ENCODE results near the gene ASRGL1. TPM values are rescaled to one million over a fixed set of nuclear protein-coding genes. Genes with fewer than 3 reads are reported as not detected.
A peak's percentile ranks its signal among the peaks of the same experiment; 100 is the strongest.

The ASRGL1 gene
- total RNA-seq, 4 donors from 2014 or later: 5.8 to 35.9 (median 16.5) TPM

DNA sequence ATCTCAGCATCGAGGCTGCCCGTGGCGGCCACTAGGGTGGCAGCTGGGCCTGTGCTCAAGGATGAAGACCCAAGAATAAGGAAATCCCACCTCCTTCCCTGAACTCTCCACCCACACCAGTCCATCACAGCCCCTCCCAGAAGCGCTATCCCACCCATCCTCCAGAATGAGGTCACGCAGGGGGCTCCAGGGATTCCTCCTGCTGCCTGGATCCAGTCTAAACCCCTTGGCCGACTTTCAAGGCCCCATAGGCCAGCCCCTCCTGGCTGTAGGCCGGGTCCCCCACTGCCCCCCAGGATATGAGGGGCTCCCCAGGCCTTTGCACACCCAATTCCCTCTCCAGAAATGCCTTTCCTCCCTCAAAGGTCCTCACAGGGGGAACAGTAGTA lies 62.6 kb downstream of the ASRGL1 start:
- Histone ChIP-seq H3K27ac (peak overlapping the region in 1 of 3 donors; percentile 10), H3K9me3 (no peaks in the 10 kb centered on the region), H3K4me1 (peaks cover 4 to 37% of the 10 kb centered on the region in 2 donors), H3K4me3 (replicated peaks in 1 of 3) (no peak overlapping the region), H3K27me3 (no peaks in the 10 kb centered on the region), H3K36me3 (no peaks in the 10 kb centered on the region)
- no peak for TF ChIP-seq POLR2A (IDR thresholded peaks at IDR 0.05)
- no peak for TF ChIP-seq CTCF (IDR thresholded peaks at IDR 0.05)
- 68 to 72% methylated on average over 7 of the region's 7 CpGs for WGBS, 2 donors
- intact Hi-C loops (cut with DNase I): loop anchor here (10.0 kb wide), 2 partner anchors 295 to 465 kb away; no protein-coding TSS in a partner anchor
- DNase-seq: no peak

GRCh38 chr11:62400281-62400680 lies 63.0 kb downstream of the ASRGL1 start:
- no peaks in the 10 kb centered on the region for H3K36me3 ChIP-seq
- H3K9me3 ChIP-seq: no peaks in the 10 kb centered on the region
- no peak overlapping the region for H3K4me3 ChIP-seq (replicated peaks in 1 of 3)
- intact Hi-C loops (cut with DNase I): no loop called here
- peak overlapping the region in 1 of 3 donors; percentile 10 for H3K27ac ChIP-seq
- no peak for DNase-seq
- peaks cover 4 to 35% of the 10 kb centered on the region in 2 donors for H3K4me1 ChIP-seq
- H3K27me3 ChIP-seq: no peaks in the 10 kb centered on the region
- 64 to 68% methylated on average over 6 of the region's 6 CpGs for WGBS, 2 donors
- no peak for TF ChIP-seq CTCF (IDR thresholded peaks at IDR 0.05)

DNA sequence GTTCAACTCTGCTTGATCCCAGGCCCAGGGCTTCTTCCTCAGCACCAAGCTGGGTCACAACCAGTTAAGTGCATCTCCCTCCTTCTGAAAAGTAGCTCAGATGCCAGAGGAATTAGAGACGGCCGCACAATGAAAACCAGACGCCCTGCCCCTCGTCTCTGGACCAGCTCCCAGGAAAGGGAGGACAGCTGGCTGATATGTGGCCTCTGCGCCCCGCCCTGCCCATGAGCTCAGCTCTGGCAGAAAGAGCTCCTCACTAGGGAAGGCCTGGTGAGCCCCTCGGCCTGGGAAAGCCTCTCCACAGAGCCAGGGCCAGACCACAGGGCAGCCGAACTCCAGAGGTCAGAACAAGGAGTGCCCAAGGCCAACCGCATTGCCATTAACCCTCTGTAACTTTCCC lies 63.5 kb downstream of the ASRGL1 start:
- H3K36me3 ChIP-seq: no peaks in the 10 kb centered on the region
- intact Hi-C loops (cut with DNase I): no loop called here
- no peak overlapping the region for H3K4me3 ChIP-seq (replicated peaks in 1 of 3)
- WGBS, 2 donors: 34 to 37% methylated on average over 3 to 5 of the region's 9 CpGs
- TF ChIP-seq CTCF (IDR thresholded peaks at IDR 0.05) (no peak), POLR2A (IDR thresholded peaks at IDR 0.05) (no peak)
- H3K27me3 ChIP-seq: no peaks in the 10 kb centered on the region
- no peaks in the 10 kb centered on the region for H3K9me3 ChIP-seq
- H3K4me1 ChIP-seq: peaks cover 4 to 33% of the 10 kb centered on the region in 2 donors
- peak; percentile 30 to 51 for DNase-seq
- peak overlapping the region in 2 of 3 donors; percentile 5 to 10 for H3K27ac ChIP-seq

GRCh38 chr11:62401356-62401755 lies 64.1 kb downstream of the ASRGL1 start:
- 88 to 92% methylated on average over 5 of the region's 5 CpGs for WGBS, 2 donors

DNA sequence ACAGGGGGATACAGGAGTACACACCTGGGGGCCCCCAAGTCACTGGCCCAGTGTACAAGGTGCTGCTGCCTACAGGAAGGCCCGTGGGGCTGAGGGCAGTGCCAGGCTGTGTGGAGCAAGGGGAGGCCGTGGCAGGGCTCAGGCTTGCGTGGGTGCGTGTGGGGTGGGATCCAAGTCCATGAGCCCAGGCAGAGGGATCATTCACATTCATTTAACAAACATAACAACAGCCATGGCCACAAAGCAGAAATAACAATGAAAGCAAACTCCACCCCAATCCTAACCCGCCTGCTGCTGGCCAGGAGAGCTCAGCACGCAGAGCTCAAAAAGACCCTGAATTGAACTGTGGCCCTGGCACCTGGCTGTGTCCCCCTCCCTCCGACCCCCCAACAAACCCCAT lies 64.6 kb downstream of the ASRGL1 start:
- H3K27me3 ChIP-seq: no peaks in the 10 kb centered on the region
- no peak overlapping the region for H3K4me3 ChIP-seq (replicated peaks in 1 of 3)
- DNase-seq: no peak
- H3K36me3 ChIP-seq: no peaks in the 10 kb centered on the region
- H3K4me1 ChIP-seq: peaks cover 4 to 33% of the 10 kb centered on the region in 2 donors
- H3K9me3 ChIP-seq: no peaks in the 10 kb centered on the region
- WGBS, 2 donors: 69 to 74% methylated on average over 6 to 7 of the region's 7 CpGs
- intact Hi-C loops (cut with DNase I): no loop called here
- TF ChIP-seq POLR2A (IDR thresholded peaks at IDR 0.05) (no peak), CTCF (IDR thresholded peaks at IDR 0.05) (no peak)
- H3K27ac ChIP-seq: peak overlapping the region in 1 of 3 donors; percentile 10

More at GRCh38 chr11:62401356-62401755, 64.1 kb downstream of the ASRGL1 start:
- intact Hi-C loops (cut with DNase I): no loop called here
- peaks cover 4 to 33% of the 10 kb centered on the region in 2 donors for H3K4me1 ChIP-seq
- H3K36me3 ChIP-seq: no peaks in the 10 kb centered on the region
- H3K4me3 ChIP-seq (replicated peaks in 1 of 3): no peak overlapping the region
- no peaks in the 10 kb centered on the region for H3K9me3 ChIP-seq
- TF ChIP-seq POLR2A (IDR thresholded peaks at IDR 0.05) (no peak), CTCF (IDR thresholded peaks at IDR 0.05) (no peak)
- peak overlapping the region in 1 of 3 donors; percentile 10 for H3K27ac ChIP-seq
- no peaks in the 10 kb centered on the region for H3K27me3 ChIP-seq
- DNase-seq: no peak
